ENCODE data around the gene UBE2QL1.

DNA sequence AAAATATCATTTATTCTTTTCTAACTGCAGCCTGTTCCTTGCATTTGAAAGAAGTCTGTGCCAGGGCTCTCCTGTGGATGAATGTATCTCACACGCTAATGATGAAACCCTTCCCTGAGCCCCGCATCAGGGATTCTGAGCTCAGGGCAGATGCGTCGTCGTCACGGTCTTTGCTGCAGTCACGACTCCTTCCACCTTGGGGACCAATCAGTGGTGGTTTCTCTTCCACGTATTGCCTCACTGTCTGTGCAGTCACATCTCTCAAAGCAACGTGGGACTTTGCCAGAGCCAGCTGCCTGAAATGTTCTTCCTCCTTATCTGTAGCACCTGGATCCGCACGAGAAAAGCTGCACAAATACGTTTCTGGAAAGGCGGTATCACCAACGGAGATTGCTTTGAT lies 13.9 kb upstream of the UBE2QL1 start:
- TF ChIP-seq, protein P1, sequence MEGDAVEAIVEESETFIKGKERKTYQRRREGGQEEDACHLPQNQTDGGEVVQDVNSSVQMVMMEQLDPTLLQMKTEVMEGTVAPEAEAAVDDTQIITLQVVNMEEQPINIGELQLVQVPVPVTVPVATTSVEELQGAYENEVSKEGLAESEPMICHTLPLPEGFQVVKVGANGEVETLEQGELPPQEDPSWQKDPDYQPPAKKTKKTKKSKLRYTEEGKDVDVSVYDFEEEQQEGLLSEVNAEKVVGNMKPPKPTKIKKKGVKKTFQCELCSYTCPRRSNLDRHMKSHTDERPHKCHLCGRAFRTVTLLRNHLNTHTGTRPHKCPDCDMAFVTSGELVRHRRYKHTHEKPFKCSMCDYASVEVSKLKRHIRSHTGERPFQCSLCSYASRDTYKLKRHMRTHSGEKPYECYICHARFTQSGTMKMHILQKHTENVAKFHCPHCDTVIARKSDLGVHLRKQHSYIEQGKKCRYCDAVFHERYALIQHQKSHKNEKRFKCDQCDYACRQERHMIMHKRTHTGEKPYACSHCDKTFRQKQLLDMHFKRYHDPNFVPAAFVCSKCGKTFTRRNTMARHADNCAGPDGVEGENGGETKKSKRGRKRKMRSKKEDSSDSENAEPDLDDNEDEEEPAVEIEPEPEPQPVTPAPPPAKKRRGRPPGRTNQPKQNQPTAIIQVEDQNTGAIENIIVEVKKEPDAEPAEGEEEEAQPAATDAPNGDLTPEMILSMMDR (IDR thresholded peaks at IDR 0.05 in 2 of 3, conservative IDR thresholded peaks at IDR 0.05 in 1 of 3; ENCODE audit: borderline replicate concordance in 1 of 3, insufficient read depth in 1 of 3, low read depth in 2 of 3, low read length in 2 of 3): no peak
- TF ChIP-seq POLR2AphosphoS5 (IDR thresholded peaks at IDR 0.05; ENCODE audit: low read depth, low read length): no peak

Measured in HCT116 (cell line).